ENCODE results near the gene NTNG2. TPM values are rescaled to one million over a fixed set of nuclear protein-coding genes. Genes with fewer than 3 reads are reported as not detected.

Gene NTNG2
- total RNA-seq, 1 experiment from 2014 or later: 6.0 TPM

DNA sequence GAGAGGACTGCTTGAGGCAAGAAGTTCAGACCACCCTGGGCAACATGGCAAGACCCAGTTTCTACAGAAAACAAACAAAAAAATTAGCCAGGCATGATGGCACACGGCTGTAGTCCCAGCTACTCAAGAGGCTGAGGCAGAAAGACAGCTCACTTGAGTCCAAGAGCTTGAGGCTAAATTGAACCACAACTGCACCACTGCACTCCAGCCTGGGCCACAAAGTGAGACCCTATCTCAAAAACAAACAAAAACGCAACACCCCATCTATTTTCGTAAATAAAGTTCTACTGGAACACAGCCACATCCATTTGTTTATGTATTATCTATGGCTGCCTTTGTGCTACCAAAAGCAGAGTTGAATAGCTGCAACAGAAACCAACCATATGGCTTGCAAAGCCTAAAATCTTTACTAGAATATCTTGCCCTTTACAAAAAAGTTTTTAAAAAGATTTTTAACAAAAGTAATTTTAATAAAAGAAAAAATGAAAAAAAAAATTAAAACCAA lies 125.5 kb downstream of the NTNG2 start:
- Histone ChIP-seq H4K20me1 (ENCODE audit: low read length) (no peaks in the 10 kb centered on the region), H3F3A (ENCODE audit: low read length, unreplicated experiment) (no peaks in the 10 kb centered on the region), H2AFZ (ENCODE audit: low read length) (no peak overlapping the region), H3K4me3 (ENCODE audit: low read length) (no peak overlapping the region), H3K9ac (ENCODE audit: low read length) (no peak overlapping the region), H3K27ac (ENCODE audit: low read length) (no peak overlapping the region), H3K9me2 (replicated peaks; ENCODE audit: low read length) (no peaks in the 10 kb centered on the region), H3K27me3 (ENCODE audit: low read length) (no peaks in the 10 kb centered on the region), H3K36me3 (ENCODE audit: low read depth, low read length) (peaks cover 10% of the 10 kb centered on the region), H3K4me1 (ENCODE audit: insufficient read depth, low read length) (no peaks in the 10 kb centered on the region), H3K4me2 (ENCODE audit: low read length) (no peak overlapping the region), H3K9me3 (ENCODE audit: low read length) (no peaks in the 10 kb centered on the region), H3K79me2 (ENCODE audit: low read length) (no peaks in the 10 kb centered on the region)
- no peak for TF ChIP-seq EZH2phosphoT487 (IDR thresholded peaks at IDR 0.05; ENCODE audit: borderline replicate concordance, low read length)
- no peak for TF ChIP-seq EZH2 (IDR thresholded peaks at IDR 0.05; ENCODE audit: low read length, unreplicated experiment)
- TF ChIP-seq, protein P1, sequence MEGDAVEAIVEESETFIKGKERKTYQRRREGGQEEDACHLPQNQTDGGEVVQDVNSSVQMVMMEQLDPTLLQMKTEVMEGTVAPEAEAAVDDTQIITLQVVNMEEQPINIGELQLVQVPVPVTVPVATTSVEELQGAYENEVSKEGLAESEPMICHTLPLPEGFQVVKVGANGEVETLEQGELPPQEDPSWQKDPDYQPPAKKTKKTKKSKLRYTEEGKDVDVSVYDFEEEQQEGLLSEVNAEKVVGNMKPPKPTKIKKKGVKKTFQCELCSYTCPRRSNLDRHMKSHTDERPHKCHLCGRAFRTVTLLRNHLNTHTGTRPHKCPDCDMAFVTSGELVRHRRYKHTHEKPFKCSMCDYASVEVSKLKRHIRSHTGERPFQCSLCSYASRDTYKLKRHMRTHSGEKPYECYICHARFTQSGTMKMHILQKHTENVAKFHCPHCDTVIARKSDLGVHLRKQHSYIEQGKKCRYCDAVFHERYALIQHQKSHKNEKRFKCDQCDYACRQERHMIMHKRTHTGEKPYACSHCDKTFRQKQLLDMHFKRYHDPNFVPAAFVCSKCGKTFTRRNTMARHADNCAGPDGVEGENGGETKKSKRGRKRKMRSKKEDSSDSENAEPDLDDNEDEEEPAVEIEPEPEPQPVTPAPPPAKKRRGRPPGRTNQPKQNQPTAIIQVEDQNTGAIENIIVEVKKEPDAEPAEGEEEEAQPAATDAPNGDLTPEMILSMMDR (conservative IDR thresholded peaks at IDR 0.05; ENCODE audit: low read depth, low read length): no peak
- DNase-seq (no peak), ATAC-seq (no peak)
- intact Hi-C loops (cut with micrococcal nuclease): no loop called here
- no TSS peak for BruUV-seq (replicated peaks)
- ChIA-PET POLR2A (ENCODE audit: unreplicated experiment) (no interaction called here), CTCF (no interaction called here)

- Histone ChIP-seq H3K79me2 (ENCODE audit: low read length) (no peaks in the 10 kb centered on the region), H4K20me1 (ENCODE audit: low read length) (no peaks in the 10 kb centered on the region), H3K4me3 (ENCODE audit: low read length) (no peak overlapping the region), H3K27ac (ENCODE audit: low read length) (no peak overlapping the region), H3K9me3 (ENCODE audit: low read length) (no peaks in the 10 kb centered on the region), H3K4me1 (ENCODE audit: insufficient read depth, low read length) (no peaks in the 10 kb centered on the region), H3K9ac (ENCODE audit: low read length) (no peak overlapping the region), H3K9me2 (replicated peaks; ENCODE audit: low read length) (no peaks in the 10 kb centered on the region), H3K27me3 (ENCODE audit: low read length) (no peaks in the 10 kb centered on the region), H3K4me2 (ENCODE audit: low read length) (no peak overlapping the region), H3K36me3 (ENCODE audit: low read depth, low read length) (peaks cover 4% of the 10 kb centered on the region; the same call in 1 of the 2 replicates), H2AFZ (ENCODE audit: low read length) (no peak overlapping the region), H3F3A (ENCODE audit: low read length, unreplicated experiment) (no peaks in the 10 kb centered on the region)
- CTCF ChIA-PET: no interaction called here
- TF ChIP-seq EZH2phosphoT487 (IDR thresholded peaks at IDR 0.05; ENCODE audit: borderline replicate concordance, low read length): no peak
- TF ChIP-seq, protein P1 (conservative IDR thresholded peaks at IDR 0.05; ENCODE audit: low read depth, low read length): no peak
- no peak for TF ChIP-seq EZH2 (IDR thresholded peaks at IDR 0.05; ENCODE audit: low read length, unreplicated experiment)
- DNase-seq: no peak
- intact Hi-C loops (cut with micrococcal nuclease): no loop called here
- no TSS peak for BruUV-seq (replicated peaks)
- no peak for ATAC-seq
- POLR2A ChIA-PET (ENCODE audit: unreplicated experiment): no interaction called here
These were observed 126.5 kb downstream of the NTNG2 start for GRCh38 chr9:132288361-132288760.

DNA sequence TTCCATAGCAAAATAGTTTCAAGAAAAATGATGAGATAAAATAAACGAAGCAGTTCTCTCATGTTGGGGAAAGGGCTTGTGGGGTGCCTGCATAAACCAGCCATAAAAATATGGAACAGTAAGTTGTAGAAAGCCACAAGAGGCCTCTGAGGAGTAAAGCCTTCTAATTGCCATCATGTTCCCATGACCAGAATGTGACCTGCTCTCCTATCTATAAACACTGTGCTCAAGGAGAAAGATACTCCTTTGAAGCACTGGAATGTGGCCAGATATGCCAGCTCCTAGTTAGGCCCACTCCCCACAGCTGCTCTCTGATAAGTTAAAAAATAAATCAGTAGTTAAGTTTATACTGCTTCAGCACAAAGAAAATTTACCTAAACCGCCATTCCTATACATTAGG lies 127.1 kb downstream of the NTNG2 start:
- no peaks in the 10 kb centered on the region for H3K9me2 ChIP-seq (replicated peaks; ENCODE audit: low read length)
- ChIA-PET CTCF (no interaction called here), POLR2A (ENCODE audit: unreplicated experiment) (no interaction called here)
- H3K9me3 ChIP-seq (ENCODE audit: low read length): no peaks in the 10 kb centered on the region
- 0 out of 2 replicates have a peak, but pooled peaks cover 1% of the 10 kb centered on the region for H3K36me3 ChIP-seq (ENCODE audit: low read depth, low read length)
- no peaks in the 10 kb centered on the region for H4K20me1 ChIP-seq (ENCODE audit: low read length)
- H3K4me1 ChIP-seq (ENCODE audit: insufficient read depth, low read length): no peaks in the 10 kb centered on the region
- no peak overlapping the region for H2AFZ ChIP-seq (ENCODE audit: low read length)
- intact Hi-C loops (cut with micrococcal nuclease): no loop called here
- DNase-seq (no peak), ATAC-seq (no peak)
- no peak overlapping the region for H3K27ac ChIP-seq (ENCODE audit: low read length)
- no peaks in the 10 kb centered on the region for H3K79me2 ChIP-seq (ENCODE audit: low read length)
- H3K4me2 ChIP-seq (ENCODE audit: low read length): no peak overlapping the region
- no peak overlapping the region for H3K4me3 ChIP-seq (ENCODE audit: low read length)
- H3F3A ChIP-seq (ENCODE audit: low read length, unreplicated experiment): no peaks in the 10 kb centered on the region
- H3K9ac ChIP-seq (ENCODE audit: low read length): no peak overlapping the region
- no peak for TF ChIP-seq EZH2phosphoT487 (IDR thresholded peaks at IDR 0.05; ENCODE audit: borderline replicate concordance, low read length)
- TF ChIP-seq, protein P1 (conservative IDR thresholded peaks at IDR 0.05; ENCODE audit: low read depth, low read length): no peak
- no peak for TF ChIP-seq EZH2 (IDR thresholded peaks at IDR 0.05; ENCODE audit: low read length, unreplicated experiment)
- BruUV-seq (replicated peaks): no TSS peak
- no peaks in the 10 kb centered on the region for H3K27me3 ChIP-seq (ENCODE audit: low read length)
